Activated CD8-positive, alpha-beta memory T cell treated with anti-CD3 and anti-CD28 coated beads for 1 hour (primary cell): ENCODE results near the gene ZNF488.

Source experiments
- DNase-seq, 2 donors: peaks; one replicate each; pipeline ENCODE4 v3.0.0-alpha.2; 2020; ENCODE audit warnings: low read depth in 1 of 2; ENCODE audit errors: extremely low read depth in 1 of 2

ZNF488 gene

GRCh38 chr10:47332371-47332770, 51.7 kb downstream of the ZNF488 start:
- no peak for DNase-seq

DNA sequence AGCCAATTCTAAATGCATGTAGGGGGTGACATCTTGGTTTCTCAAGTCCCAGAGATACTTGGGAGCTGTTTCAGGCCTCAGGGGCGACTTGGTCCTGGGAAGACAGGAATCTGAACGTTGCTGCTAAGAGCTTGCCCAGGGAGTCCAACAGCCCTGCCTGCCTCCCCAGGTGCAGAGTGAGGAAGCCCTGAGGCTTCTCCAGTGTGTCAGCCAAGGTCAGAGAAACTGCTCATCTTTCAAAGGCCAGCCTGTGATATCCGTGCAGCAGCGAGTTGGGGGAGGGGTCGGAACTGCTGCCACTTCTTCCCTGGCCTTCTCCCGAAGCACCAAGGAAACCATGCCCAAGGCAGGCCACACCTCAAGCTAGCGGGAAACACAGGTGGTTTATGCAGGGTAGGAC, 52.1 kb downstream of the ZNF488 start:
- no peak for DNase-seq

GRCh38 chr10:47331491-47331890, 52.6 kb downstream of the ZNF488 start:
- DNase-seq = no peak

DNA sequence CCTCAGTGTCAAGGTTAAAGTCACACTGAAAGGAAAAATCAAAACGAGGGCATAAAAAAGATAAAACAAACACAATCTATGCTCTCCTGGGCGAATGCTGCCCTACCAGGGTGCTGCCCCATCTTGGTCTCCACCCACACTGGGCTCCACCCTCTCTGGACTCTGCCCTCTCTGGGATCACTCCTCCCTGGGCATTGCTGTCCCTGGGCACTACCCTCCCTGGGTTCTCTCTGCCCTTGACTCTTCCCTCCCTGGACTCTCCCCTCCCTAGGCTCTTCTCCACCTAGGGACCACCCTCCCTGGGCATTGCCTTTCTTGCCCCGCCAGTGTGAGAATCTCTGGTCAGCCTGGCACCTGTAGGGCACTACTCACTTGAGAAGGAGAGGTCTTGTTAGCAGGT, 53.3 kb downstream of the ZNF488 start:
- no peak for DNase-seq

GRCh38 chr10:47330366-47330765, 53.7 kb downstream of the ZNF488 start:
- DNase-seq = no peak

DNA sequence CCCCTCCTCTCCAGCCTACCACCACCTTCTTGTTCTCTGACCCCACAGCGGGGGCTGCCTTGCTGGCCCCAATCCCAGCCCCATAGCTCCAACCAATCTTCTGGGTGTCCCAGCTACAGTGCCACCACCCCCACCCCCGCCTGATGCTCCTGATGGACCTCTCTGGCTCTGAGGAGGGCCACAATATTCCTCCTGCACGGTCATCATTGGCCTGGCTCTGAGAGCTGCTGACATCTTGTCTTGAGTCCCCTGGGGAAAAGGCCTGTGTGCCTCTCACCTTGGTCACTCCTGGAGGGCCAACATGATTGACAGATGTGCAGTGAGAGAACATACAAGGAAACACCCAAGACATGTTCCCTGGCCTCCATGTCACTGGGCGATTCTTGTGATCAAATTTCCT, 54.2 kb downstream of the ZNF488 start:
- DNase-seq = no peak

DNA sequence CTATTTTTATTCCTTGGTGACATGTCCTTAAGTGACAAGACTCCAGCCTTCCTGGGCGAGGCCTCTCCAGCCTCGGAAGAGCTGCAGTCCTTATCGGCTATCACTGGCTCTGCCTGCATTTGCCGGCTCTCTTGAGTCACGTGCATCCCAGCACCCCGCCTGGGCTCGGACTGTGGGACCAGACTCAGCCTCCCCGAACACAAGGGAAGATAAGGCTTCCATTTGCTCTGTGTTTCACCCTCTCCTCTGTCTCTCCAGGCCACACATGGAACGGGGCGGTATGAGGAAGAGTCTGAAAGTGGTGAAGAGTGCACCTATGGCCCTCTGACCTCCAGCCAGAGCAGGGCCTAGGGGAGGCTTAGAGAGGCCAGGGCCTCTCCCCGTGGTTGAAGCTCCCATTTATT, 57.2 kb downstream of the ZNF488 start:
- DNase-seq = no peak

GRCh38 chr10:47326306-47326926, 57.7 kb downstream of the ZNF488 start:
- no peak for DNase-seq

DNA sequence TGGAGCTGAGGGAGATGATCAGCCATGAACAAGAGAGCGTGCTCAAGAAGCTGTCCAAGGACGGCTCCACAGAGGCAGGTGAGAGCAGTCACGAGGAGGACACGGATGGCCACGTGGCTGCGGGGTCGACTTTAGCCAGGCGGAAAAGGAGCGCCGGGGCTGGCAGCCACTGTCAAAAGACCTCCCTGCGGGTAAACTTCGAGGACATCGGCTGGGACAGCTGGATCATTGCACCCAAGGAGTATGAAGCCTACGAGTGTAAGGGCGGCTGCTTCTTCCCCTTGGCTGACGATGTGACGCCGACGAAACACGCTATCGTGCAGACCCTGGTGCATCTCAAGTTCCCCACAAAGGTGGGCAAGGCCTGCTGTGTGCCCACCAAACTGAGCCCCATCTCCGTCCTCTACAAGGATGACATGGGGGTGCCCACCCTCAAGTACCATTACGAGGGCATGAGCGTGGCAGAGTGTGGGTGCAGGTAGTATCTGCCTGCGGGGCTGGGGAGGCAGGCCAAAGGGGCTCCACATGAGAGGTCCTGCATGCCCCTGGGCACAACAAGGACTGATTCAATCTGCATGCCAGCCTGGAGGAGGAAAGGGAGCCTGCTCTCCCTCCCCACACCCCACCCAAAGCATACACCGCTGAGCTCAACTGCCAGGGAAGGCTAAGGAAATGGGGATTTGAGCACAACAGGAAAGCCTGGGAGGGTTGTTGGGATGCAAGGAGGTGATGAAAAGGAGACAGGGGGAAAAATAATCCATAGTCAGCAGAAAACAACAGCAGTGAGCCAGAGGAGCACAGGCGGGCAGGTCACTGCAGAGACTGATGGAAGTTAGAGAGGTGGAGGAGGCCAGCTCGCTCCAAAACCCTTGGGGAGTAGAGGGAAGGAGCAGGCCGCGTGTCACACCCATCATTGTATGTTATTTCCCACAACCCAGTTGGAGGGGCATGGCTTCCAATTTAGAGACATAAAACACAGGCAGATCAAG, 58.5 kb downstream of the ZNF488 start:
- DNase-seq = no peak

- no peak for DNase-seq
Observed at GRCh38 chr10:47323636-47324296, 60.3 kb downstream of the ZNF488 start.

GRCh38 chr10:47323087-47323486, 61.0 kb downstream of the ZNF488 start:
- no peak for DNase-seq

DNA sequence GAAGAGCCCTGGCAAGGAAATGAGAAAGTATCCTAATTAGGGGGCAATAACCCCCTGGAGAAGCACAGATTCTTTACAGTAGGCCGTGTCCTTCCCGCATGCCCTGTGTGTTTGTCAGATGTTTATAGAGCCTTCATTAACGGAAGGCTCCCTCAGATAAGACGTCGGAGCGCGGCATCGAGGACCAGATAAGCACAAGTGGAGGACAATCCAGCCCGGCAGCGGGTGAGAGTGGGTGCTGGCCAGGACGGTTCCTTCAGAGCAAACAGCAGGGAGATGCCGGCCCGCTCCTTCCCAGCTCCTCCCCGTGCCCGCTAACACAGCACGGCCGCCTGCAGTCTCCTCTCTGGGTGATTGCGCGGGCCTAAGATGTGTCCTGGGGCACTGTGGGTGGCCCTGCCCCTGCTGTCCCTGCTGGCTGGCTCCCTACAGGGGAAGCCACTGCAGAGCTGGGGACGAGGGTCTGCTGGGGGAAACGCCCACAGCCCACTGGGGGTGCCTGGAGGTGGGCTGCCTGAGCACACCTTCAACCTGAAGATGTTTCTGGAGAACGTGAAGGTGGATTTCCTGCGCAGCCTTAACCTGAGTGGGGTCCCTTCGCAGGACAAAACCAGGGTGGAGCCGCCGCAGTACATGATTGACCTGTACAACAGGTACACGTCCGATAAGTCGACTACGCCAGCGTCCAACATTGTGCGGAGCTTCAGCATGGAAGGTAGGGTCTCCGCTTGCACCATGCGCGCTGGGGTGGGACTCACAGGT, 61.6 kb downstream of the ZNF488 start, which contains the start of gene GDF2:
GDF2 (plus strand) TSS at position 155 of the 762 bp plus-strand sequence; CDS start at position 370, 215 bp downstream.
- DNase-seq = no peak

GRCh38 chr10:47321521-47322195, 62.4 kb downstream of the ZNF488 start:
- DNase-seq = no peak

GRCh38 chr10:47320812-47321211, 63.3 kb downstream of the ZNF488 start:
- no peak for DNase-seq

DNA sequence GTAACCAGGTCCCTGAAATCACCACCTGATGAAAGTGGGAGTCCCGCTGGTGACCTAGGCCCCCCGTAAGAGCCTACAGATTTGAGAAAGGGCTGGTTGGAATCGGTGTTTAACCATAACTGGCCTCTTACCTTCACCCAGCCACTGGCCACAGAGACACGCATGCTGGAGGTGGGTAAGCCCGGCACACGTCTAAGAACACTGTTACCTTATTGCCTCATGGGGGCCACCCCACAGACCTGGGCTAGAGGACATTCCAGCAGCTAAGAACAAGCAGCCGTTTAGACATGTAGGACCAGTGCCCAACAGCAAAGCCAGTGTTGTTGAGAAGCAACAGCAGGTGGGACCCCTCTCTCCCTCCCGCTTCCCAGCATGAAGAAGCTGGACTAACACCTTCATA, 64.3 kb downstream of the ZNF488 start:
- DNase-seq = no peak

DNA sequence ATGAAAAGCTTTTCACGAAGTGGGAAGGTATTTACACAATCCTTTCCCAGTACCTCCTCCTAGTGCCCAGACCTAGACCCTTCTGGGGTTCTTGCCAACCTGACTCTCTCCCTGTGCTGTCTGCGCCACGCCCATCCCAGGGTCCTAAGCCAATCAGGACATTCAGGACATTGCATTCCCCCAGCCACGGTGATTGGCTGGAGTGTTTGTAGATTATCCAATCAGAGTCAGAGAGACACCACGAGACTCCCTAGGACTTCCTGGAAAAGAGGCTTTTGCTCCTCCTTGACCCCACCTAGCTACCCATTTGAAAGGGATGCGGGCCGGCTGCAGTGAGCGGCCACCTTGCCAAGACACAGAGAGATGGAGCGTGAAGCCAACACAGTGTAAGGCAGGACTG, 65.4 kb downstream of the ZNF488 start:
- DNase-seq = no peak

GRCh38 chr10:47317251-47317650, 66.8 kb downstream of the ZNF488 start:
- DNase-seq = no peak

- no peak for DNase-seq
Observed at GRCh38 chr10:47316131-47316530, 68.0 kb downstream of the ZNF488 start.
